Colonic mucosa (tissue), 4 donors: Measurements from ENCODE around the gene ISOC2. TPM values are rescaled to one million over a fixed set of nuclear protein-coding genes. Genes with fewer than 3 reads are reported as not detected.
A peak's percentile ranks its signal among the peaks of the same experiment; 100 is the strongest.

ENCODE experiments used
- DNase-seq: peaks from one replicate; pipeline ENCODE4 v3.0.0-alpha.2; 2020
- H3K27ac ChIP-seq: fragments of 200-600 bp; one replicate; pipeline ENCODE4 v1.8.0; 2021
- H3K27me3 ChIP-seq: fragments of 200-600 bp; one replicate; pipeline ENCODE4 v1.8.0; 2021
- H3K36me3 ChIP-seq: fragments of 200-600 bp; one replicate; pipeline ENCODE4 v1.8.0; 2021
- H3K4me1 ChIP-seq: fragments of 200-600 bp; one replicate; pipeline ENCODE4 v1.8.0; 2021; ENCODE audit warnings: mild to moderate bottlenecking
- H3K4me3 ChIP-seq: fragments of 200-600 bp; one replicate; pipeline ENCODE4 v1.8.0; 2021
- H3K9ac ChIP-seq, 2 donors: one replicate each; pipeline ENCODE4 v1.7.0; 2013; ENCODE audit warnings: control low read depth in 2 of 2, low read depth in 2 of 2, low read length in 2 of 2
- H3K9me3 ChIP-seq: fragments of 200-600 bp; one replicate; pipeline ENCODE4 v1.8.0; 2021
- intact Hi-C: fragments of 100-400 bp; cut with DNase I; formaldehyde crosslinking; loops from one replicate; pipeline ENCODE4 v1.14.1; 2022
- total RNA-seq, 2 donors: library from RNA; stranded (reverse); fragmentation: NEBNext Ultra II Directional in 1 of 2; extraction: Animal tissue kit (Norgen Biotek cat#: 25700) in 1 of 2; gene quantifications; one replicate each; pipeline ENCODE4 v1.2.1, GENCODE V29; 2021
- TF ChIP-seq, protein P1 (sequence below): fragments of 200-600 bp; IDR thresholded peaks from one replicate; pipeline ENCODE4 v1.8.0; 2022; ENCODE audit warnings: antibody characterized with exemption, mild to moderate bottlenecking
- donor health status: healthy.
- donor health status: DM: no; HTN: no; CAD: no.
- donor health status: DM: no; HTN: no; CAD: no.

The ISOC2 gene
- total RNA-seq, 2 donors from 2014 or later, result 89.8 to 132 TPM

DNA sequence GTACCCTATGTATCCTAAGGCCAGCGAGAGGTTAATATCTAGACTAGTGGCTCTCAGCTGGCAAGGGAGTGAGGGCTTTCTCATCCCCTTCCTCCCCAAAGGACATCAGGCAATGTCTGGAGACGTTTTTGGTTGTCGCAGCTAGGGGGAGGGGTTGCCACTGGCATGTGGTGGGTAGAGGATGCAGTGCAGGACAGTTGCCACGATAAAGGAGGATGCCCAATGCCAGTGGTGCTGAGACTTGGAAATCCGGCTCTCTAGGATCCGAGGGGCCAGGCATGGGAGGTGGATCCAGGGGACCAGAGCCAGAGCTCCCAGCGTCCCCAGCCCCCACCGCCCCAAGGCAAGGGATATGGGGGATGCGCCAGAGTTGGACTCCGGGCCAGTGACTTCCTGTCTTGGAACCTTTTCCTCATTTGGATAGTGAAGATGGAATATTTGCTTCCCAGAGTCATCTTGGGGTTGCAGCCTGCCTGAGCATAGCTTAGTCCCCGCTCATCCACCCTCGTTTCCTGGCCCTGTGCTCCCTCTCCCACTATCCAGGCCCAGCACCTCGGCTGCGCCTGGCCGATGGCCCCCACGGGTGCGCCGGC lies 31.7 kb upstream of the ISOC2 start:
- Histone ChIP-seq H3K9ac (peak overlapping the region in 1 of 2 donors; percentile 43), H3K27me3 (no peaks in the 10 kb centered on the region), H3K4me1 (no peaks in the 10 kb centered on the region), H3K36me3 (no peaks in the 10 kb centered on the region), H3K27ac (no peak overlapping the region), H3K4me3 (no peak overlapping the region), H3K9me3 (no peaks in the 10 kb centered on the region)
- DNase-seq, result no peak
- intact Hi-C loops, result no loop called here
- TF ChIP-seq, protein P1, sequence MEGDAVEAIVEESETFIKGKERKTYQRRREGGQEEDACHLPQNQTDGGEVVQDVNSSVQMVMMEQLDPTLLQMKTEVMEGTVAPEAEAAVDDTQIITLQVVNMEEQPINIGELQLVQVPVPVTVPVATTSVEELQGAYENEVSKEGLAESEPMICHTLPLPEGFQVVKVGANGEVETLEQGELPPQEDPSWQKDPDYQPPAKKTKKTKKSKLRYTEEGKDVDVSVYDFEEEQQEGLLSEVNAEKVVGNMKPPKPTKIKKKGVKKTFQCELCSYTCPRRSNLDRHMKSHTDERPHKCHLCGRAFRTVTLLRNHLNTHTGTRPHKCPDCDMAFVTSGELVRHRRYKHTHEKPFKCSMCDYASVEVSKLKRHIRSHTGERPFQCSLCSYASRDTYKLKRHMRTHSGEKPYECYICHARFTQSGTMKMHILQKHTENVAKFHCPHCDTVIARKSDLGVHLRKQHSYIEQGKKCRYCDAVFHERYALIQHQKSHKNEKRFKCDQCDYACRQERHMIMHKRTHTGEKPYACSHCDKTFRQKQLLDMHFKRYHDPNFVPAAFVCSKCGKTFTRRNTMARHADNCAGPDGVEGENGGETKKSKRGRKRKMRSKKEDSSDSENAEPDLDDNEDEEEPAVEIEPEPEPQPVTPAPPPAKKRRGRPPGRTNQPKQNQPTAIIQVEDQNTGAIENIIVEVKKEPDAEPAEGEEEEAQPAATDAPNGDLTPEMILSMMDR, result no peak

DNA sequence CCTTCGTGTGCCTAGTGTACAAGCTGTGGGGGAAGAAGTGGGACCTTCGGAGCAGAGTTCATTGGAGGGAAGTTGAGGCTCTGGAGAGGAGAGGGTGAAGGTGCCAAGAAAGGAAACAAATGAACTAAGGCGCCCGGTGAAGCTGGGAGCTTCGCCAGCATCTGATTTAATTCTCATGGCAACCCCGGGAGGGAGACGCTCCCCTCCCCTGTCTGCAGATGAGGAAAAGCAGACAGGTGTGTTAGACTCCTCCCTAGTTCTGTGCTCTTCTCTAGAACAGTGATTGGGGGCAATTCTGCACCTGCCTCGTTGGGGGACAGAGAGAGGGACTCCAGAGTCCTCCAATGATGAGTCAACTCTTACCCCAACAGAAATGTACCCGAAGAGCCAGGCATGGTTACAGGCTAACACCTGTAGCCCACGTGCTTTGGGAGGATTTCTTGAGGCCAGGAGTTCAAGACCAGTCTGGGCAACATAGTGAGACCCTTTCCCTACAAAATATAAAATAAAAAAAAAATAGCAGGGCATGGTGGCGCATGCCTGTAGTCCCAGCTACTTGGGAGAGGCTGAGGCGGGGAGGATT lies 31.0 kb upstream of the ISOC2 start:
- no peak overlapping the region for H3K27ac ChIP-seq
- H3K4me3 ChIP-seq, result no peak overlapping the region
- TF ChIP-seq, protein P1, result no peak
- H3K9me3 ChIP-seq, result no peaks in the 10 kb centered on the region
- no peaks in the 10 kb centered on the region for H3K4me1 ChIP-seq
- no peaks in the 10 kb centered on the region for H3K36me3 ChIP-seq
- no peak overlapping the region for H3K9ac ChIP-seq
- DNase-seq, result no peak
- no peaks in the 10 kb centered on the region for H3K27me3 ChIP-seq
- intact Hi-C loops, result no loop called here

DNA sequence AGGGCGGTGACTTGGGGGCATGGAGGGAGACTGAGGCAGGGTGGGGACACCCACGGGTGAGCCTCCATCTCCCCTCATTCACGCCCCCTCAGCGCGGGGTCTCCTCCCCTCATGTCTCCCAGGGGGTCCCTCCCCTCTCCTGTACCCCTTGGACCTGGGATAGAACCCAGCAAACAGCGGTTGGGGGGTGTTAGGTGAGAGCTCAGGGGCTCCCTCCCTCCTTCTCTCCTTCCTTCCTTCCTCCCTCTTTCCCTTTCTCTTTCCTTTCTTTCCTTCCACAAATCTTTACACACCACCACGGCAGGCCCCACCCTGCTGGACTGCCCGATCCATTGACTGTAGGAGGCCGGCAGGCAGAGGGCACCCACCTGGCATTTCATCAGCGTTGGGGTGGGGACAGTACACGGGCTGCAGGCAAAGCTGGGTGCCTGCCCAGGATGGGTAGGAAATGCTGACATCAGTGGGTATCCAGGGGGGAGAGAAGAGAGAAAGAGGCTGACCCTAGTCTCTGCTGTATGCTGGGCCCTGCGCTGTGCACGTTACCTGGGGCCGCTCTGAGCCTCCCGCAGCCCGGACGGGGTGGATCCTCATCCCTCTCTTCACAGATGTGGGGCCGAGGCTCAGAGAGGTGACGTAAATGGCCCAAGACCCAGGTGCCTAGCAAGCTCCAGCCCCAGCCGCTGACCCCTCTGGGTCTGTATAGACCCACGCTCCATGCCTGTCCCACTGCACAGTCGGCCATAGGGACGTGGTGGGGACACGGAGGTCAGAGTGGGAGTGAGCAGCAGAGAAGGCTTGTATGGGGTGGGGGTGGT lies 30.3 kb upstream of the ISOC2 start:
- H3K4me1 ChIP-seq, result no peaks in the 10 kb centered on the region
- TF ChIP-seq, protein P1, result no peak
- H3K36me3 ChIP-seq, result no peaks in the 10 kb centered on the region
- no peak overlapping the region for H3K9ac ChIP-seq
- H3K27ac ChIP-seq, result no peak overlapping the region
- no peaks in the 10 kb centered on the region for H3K9me3 ChIP-seq
- H3K4me3 ChIP-seq, result no peak overlapping the region
- no peak for DNase-seq
- no peaks in the 10 kb centered on the region for H3K27me3 ChIP-seq
- intact Hi-C loops, result no loop called here

DNA sequence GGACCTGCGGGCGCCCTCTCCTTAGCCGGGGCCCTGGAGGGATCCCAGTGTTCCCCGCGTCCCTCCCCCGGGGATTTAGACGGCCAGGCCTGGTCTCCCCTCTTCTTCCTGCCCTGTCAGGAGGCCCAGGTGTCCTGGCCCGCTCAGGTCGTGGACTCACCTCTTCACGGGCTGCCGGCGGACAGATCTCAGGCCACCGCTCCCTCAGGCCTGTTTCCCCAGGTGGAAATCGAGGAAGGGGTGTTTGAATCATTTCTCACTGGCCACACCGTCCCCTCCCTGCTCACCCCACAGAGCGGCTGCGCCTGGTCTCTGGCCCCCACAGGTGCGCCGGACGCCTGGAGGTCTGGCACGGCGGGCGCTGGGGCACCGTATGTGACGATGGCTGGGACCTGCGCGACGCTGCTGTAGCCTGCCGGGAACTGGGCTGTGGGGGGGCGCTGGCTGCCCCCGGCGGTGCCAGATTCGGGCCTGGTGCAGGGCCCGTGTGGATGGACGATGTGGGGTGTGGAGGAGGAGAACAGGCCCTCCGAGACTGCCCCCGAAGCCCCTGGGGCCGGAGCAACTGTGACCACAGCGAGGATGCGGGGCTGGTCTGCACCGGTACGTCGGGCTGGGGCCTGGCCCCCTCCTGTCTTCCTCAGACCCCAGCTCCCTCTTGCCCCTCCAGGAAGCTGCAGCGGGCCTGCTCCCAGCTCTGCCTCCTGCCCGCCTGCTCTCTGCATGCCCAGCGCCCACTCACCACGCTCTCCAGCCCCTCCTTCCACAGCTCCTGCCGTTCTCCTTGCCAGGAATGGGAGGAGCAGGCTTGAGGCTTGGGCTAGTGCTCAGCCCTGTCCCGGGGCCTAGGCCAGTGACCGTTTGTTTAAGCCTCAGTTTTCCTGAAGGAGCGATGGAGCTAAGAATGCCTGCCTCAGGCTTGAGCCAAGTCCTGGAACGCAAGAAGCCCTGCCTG lies 29.3 kb upstream of the ISOC2 start:
- intact Hi-C loops, result no loop called here
- no peak for DNase-seq
- TF ChIP-seq, protein P1, result no peak
- Histone ChIP-seq H3K27ac (no peak overlapping the region), H3K36me3 (no peaks in the 10 kb centered on the region), H3K4me1 (no peaks in the 10 kb centered on the region), H3K9me3 (no peaks in the 10 kb centered on the region), H3K4me3 (no peak overlapping the region), H3K9ac (no peak overlapping the region), H3K27me3 (no peaks in the 10 kb centered on the region)
